Embryonic facial prominence (tissue), 1 donor: Measurements from ENCODE around the gene ZNF805.
"Not testable (repeated sequence)": the region's sequence is repeated elsewhere in the genome, so short reads cannot be mapped to it uniquely, and the experiment has no call there.

Experiments
- DNase-seq: peaks from one replicate; pipeline ENCODE4 v3.0.0-alpha.2; 2016; ENCODE audit errors: extremely low spot score

ZNF805 gene

DNA sequence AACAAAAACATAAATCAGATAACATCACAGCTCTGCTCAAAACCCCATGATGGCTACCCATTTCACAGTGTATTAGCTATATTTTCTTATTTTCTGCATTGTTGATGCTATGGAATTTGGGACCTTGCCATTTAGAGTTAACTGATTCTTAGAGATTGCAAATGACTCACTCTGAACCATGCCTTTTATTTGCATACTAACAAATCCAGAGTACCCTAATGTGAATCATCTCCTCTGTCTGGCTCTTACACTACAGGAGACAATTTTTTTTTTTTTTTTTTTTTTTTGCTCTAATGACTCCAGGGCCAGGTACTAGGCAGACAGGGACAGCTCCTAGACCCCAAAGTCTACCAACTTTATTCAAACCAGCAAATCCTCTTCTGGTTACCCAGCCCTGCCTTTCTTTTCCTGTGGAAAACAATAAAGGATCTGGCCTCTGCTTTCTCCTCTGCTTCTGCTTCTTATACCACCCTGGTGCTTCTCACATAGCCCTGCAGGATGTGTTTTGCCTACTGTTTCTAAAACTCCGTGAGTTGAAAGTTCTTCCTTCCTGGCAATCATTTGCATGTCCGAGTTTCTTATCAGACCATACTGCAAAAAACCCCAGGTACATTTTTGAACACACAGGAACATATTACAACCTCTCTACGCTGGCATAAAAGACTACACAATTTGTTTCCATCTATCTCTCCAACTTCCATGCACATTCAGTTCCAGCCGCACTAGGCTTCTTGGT is 29.3 kb downstream of the ZNF805 start:
- no peak for DNase-seq

DNA sequence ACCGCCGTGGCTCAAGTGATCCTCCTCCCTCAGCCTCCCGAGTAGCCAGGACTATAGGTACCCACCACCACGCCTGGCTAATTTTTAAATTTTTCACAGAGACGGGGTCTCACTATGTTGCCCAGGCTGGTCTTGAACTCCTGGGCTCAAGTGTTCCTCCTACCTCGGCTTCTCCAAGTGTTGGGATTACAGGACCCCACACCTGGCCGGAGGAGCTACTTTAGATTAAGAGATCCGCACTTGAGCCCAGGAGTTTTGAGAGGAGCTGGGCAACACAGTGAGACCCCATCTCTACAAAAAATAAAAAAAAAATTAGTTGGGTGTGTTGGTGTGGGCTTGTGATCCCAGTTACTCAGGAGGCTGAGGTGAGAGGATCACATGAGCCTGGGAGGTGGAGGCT is 30.8 kb downstream of the ZNF805 start:
- no peak for DNase-seq

- DNase-seq: no peak
Observed at GRCh38 chr19:57273014-57273413, 32.6 kb downstream of the ZNF805 start.

GRCh38 chr19:57276430-57276829 is 36.0 kb downstream of the ZNF805 start:
- no peak for DNase-seq

GRCh38 chr19:57278481-57278880 is 38.0 kb downstream of the ZNF805 start:
- not testable (repeated sequence) for DNase-seq

DNA sequence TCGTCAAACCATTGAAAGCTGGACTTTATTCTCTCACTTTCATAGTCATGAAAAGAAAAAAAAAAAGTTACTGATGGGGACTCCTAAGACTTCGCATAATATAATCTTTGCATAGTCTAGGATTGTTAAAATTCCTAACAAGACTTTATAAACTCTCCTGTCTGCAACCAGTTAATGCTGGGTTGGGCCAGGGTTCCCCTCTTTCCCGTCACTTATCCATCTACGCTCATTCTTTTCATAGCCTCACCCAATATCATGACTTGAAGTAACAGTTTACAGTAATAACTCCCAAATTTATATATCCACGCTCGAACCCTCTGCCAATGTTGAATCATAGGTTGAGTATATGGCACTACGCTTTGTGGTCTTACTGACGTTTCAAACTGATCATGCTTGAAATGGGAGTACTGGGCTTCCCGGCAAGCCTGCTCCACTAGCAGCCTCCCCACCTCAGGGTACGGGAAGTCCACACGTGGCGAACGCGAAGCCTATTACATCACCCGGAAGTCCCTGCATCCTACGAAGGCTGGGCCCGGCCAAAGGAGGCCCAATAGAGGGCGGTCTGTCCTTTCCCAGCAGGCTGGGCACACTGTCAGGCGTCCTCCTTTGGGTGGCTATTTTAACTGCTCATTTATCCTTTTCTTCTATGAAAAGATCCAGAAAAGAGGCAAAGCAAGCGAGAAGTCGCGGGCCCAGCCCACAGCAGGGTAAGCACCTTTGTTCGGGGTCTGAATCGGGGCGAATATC is 39.2 kb downstream of the ZNF805 start:
- peak; percentile 96 for DNase-seq

GRCh38 chr19:57280165-57280961 is 39.9 kb downstream of the ZNF805 start, which contains the start of gene ZNF460:
Gene ZNF460, plus strand, starts transcription at chr19:57280485. Its CDS starts 322 bp downstream, at chr19:57280807.
- DNase-seq: peak; percentile 96

GRCh38 chr19:57280962-57281400 is 40.5 kb downstream of the ZNF805 start:
- no peak for DNase-seq

DNA sequence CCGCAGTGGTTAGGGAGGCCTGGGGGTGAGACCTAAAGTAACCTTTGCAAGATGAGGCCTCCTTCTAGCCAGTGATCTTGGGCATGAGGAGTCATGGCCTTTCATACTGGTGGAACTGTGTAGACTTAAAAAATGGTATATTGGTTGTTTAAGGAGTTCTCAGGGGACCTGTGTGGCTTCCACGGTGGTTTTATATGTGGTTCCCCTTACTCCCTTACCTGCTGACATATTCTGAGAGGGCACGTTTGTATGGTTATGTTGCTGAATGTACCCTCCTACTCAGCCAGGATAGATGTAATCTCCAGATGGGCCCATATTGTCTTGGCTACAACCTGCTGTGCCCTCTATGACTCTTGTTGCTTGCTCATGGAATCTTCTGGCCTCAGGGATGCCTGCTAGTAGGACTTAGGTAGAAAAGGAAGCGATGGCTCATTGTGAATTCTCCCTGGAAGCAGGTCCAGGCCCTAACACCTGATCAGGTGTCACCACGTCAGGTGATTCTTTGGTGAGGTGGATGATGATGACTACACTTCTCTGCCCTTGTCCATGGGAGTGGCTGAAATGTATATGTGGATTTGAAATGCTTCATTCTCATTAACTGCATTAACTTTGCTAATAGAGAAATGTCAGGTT is 41.7 kb downstream of the ZNF805 start:
- DNase-seq: no peak

DNA sequence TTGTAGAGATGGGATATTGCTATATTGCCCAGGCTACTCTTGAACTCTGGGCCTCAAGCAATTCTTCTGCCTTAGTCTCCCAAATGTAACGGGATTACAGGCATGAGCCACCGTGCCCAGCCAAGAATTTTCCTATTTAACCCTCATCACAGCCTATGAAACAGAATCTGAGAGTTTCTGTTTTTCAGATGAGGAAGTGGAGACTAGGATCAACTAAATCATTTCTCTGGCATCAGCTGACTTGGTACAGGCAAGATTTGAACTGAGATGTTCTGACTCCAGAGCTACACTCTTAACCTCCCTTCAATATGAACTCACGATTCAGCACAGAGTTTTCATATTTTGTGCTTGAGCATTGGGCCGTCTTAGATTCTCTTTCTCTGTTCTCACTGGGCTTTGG is 47.9 kb downstream of the ZNF805 start:
- no peak for DNase-seq

DNA sequence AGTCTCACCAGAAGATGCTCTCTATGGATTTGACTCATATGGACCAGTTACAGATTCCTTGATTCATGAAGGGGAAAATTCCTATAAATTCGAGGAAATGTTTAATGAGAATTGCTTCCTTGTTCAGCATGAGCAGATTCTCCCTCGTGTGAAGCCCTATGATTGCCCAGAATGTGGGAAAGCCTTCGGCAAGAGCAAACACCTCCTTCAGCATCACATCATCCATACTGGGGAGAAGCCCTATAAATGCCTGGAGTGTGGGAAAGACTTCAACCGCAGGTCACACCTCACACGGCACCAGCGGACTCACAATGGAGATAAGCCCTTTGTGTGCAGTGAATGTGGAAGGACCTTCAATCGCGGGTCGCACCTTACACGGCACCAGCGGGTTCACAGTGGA is 50.5 kb downstream of the ZNF805 start:
- DNase-seq: no peak

GRCh38 chr19:57292547-57292946 is 52.1 kb downstream of the ZNF805 start:
- DNase-seq: no peak

DNA sequence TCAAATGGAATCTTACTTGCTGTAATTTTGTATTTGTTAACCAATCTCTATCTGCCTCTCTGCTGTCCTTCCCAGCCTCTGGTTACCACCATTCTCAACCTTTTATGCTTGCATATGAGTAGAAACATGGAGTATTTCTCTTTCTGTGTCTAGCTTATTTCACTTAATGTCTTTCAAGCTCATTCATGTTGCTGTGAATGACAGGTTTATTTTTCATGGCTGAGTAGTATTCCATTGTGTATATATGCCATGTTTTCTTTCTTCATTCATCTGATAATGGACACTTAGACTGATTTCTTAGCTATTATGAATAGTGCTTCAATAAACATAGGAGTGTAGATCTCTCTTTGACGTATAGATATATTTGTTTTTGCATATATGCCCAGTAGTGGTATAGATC is 53.3 kb downstream of the ZNF805 start:
- no peak for DNase-seq

GRCh38 chr19:57302020-57302465 is 61.6 kb downstream of the ZNF805 start:
- DNase-seq: no peak

- no peak for DNase-seq
Observed at GRCh38 chr19:57302727-57303401, 62.4 kb downstream of the ZNF805 start.
